ENCODE data around the gene PDGFB. TPM values are rescaled to one million over a fixed set of nuclear protein-coding genes. Genes with fewer than 3 reads are reported as not detected.

PDGFB gene
- total RNA-seq, 1 donor from 2014 or later: 79.6 TPM

- TF ChIP-seq, protein P1, sequence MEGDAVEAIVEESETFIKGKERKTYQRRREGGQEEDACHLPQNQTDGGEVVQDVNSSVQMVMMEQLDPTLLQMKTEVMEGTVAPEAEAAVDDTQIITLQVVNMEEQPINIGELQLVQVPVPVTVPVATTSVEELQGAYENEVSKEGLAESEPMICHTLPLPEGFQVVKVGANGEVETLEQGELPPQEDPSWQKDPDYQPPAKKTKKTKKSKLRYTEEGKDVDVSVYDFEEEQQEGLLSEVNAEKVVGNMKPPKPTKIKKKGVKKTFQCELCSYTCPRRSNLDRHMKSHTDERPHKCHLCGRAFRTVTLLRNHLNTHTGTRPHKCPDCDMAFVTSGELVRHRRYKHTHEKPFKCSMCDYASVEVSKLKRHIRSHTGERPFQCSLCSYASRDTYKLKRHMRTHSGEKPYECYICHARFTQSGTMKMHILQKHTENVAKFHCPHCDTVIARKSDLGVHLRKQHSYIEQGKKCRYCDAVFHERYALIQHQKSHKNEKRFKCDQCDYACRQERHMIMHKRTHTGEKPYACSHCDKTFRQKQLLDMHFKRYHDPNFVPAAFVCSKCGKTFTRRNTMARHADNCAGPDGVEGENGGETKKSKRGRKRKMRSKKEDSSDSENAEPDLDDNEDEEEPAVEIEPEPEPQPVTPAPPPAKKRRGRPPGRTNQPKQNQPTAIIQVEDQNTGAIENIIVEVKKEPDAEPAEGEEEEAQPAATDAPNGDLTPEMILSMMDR (conservative IDR thresholded peaks at IDR 0.05; ENCODE audit: low read depth, low read length): no peak
- no peak overlapping the region for H3K4me3 ChIP-seq (ENCODE audit: low read depth, low read length)
- DNase-seq (ENCODE audit: low read depth): no peak
These were observed 70.1 kb downstream of the PDGFB start for GRCh38 chr22:39174498-39175352.

DNA sequence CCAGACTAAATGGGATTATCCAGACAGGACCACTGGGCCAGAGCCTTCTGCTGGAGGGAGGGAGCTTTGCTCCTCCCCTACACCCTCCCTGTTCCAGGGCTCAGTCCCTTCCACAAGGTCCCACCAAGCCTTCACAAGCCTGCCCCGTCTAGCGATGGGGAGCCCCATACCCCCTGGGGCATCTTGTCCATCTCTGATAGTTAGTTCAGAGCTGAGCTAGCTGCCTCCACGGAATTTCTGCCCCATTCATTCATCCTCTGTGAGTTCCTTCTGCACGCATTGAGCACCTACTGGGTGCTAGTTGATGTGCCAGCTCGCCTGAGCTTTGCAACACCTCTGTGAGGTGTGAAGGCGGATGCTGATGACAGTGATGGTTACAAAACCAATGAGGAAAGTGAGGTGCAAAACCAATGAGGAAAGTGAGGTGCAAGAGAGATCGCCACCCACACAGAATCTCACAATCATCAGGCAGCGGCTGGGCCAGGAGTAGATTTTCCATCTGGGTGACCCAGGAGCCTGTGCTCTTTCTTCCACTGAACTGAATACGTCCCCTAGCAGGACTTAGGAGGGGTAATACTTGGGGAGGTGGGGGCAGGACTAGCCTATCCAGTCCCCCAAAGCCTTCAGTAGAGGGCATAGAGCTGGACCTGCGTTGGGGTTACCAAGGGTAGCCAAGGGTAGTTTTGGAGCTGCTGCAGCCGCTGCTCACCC is 70.8 kb downstream of the PDGFB start:
- no peak for DNase-seq (ENCODE audit: low read depth)
- no peak overlapping the region for H3K4me3 ChIP-seq (ENCODE audit: low read depth, low read length)
- TF ChIP-seq, protein P1 (conservative IDR thresholded peaks at IDR 0.05; ENCODE audit: low read depth, low read length): no peak

Other genes starting within 250 kb of the PDGFB start
- 15.6 and 18.5 TPM in 2 replicates for gene APOBEC3C, start 230.7 kb downstream of the PDGFB start, total RNA-seq
- gene APOBEC3D, start 223.9 kb downstream of the PDGFB start, total RNA-seq: 0.46 and 0.58 TPM in 2 replicates
- gene APOBEC3F, start 204.1 kb downstream of the PDGFB start, total RNA-seq: 1.7 and 8.5 TPM in 2 replicates
- gene APOBEC3G, start 167.7 kb downstream of the PDGFB start, total RNA-seq: 5.5 and 6.9 TPM in 2 replicates
- not detected in 2 replicates for gene APOBEC3H, start 147.7 kb downstream of the PDGFB start, total RNA-seq
- gene CBX7, start 92.3 kb downstream of the PDGFB start, total RNA-seq: 1.7 and 5.8 TPM in 2 replicates
- 1,634 and 2,001 TPM in 2 replicates for gene RPL3, start 74.6 kb upstream of the PDGFB start, total RNA-seq
- 4.7 TPM in 2 replicates for gene SYNGR1, start 105.0 kb upstream of the PDGFB start, total RNA-seq
- 11.0 and 17.7 TPM in 2 replicates for gene TAB1, start 154.8 kb upstream of the PDGFB start, total RNA-seq
- gene MGAT3, start 212.0 kb upstream of the PDGFB start, total RNA-seq: 0.65 and 2.4 TPM in 2 replicates